ENCODE data around the gene BANF1.

The BANF1 gene

GRCh38 chr11:66042227-66042995 is 40.1 kb downstream of the BANF1 start:
- DNase-seq, result no peak

GRCh38 chr11:66042996-66043906 is 40.9 kb downstream of the BANF1 start:
- DNase-seq, result no peak

DNA sequence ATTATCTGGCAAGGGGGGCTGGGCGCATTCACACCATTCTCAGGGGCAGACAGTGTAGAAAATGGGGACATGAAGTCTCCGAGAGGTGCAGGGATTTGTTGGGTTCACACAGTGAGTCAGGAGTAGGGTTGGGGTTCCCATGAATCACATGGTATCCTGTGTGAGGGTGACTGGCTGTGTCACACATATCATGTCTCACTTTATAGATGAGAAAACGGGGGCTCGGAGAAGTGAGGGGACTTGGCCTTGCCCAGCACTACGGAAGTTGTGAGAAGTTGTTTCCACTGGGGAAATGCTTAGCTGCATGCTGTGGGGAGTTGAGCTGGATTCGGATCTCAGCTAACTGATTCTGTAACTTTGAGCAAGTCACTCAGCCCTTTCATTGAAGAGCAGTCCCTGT is 42.5 kb downstream of the BANF1 start:
- no peak for DNase-seq

- peak; percentile 70 for DNase-seq
Observed at GRCh38 chr11:66045177-66045639, 42.9 kb downstream of the BANF1 start.

DNA sequence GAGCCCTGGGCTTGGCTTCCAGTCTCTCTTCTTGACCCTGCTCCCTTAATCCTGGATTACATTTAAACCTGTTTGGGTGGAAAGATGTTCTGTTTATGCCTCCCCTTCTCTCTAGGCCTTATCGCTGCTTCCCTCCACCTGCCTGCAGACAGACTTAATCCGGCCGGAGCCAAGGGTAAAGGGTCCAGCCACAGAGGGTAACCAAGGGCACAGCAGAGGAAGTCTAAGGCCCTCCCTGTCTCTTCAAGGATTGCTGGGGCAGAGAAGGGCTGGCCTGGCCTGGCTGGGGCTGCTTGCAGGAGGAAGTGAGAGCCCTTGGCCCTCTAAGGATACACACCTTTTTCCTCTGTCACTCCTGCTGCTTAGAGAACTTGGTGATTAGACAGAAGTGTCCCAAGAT is 44.6 kb downstream of the BANF1 start:
- no peak for DNase-seq

- DNase-seq, result no peak
Observed at GRCh38 chr11:66047541-66048365, 45.5 kb downstream of the BANF1 start.

GRCh38 chr11:66048547-66049323 is 46.4 kb downstream of the BANF1 start, which contains the start of gene GAL3ST3:
Gene GAL3ST3, minus strand, starts transcription at chr11:66049161. Its CDS starts 3,746 bp downstream, at chr11:66045415.
- DNase-seq, result no peak

DNA sequence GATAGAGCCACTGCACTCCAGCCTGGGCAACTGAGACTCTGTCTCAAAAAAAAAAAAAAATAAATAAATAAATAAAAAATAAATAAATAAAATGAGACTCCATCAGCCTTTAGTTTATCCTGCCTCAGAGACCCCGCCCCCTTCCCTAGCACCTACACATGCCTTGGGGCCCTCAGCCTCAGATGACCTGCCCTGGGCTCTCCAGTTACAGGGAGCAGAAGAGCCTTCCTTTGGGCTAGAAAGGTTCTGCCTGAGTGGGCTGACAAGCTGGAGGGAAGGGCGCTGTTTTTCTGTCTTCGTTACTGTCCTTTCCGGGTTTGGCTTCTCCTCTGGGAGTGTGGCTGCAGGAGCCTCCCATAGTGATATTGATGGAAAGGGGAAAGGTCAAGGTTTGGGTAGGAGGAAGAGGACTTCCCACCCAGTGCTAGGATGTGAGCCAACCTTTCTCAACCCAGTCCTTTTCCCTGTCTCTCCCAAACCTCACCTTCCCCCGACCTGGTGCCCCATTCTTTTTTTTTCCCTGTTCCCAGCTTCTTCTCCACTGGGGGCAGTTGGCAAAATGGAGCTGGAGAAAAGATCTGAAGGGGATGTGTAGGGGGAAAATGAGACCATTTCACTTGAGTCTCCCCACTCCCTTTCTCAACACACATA is 48.4 kb downstream of the BANF1 start:
- DNase-seq, result no peak

- DNase-seq, result no peak
Observed at GRCh38 chr11:66051371-66051765, 49.1 kb downstream of the BANF1 start.

GRCh38 chr11:66051766-66052663 is 49.7 kb downstream of the BANF1 start, which contains the start of gene SF3B2:
Gene SF3B2, plus strand, starts transcription at chr11:66052364. Its CDS starts 21 bp downstream, at chr11:66052385.
- DNase-seq, result peak; percentile 98

DNA sequence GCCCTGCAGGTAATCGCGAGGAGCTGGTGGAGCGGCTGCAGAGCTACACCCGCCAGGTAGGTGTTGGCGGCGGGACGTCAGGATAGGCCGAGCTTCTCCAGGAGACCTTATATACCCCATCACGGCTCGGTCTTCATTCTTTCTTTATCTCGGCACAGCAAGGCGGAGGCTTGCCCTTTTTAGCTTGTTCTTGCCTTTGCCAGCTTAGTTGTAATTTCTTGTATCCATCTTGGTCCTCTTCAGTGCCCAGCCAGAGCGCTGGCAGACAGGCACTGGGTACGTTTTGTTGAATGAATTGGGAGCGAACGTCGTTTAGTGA is 50.3 kb downstream of the BANF1 start:
- no peak for DNase-seq

All from midbrain (tissue), 1 donor.